KBM-7 (cell line): ENCODE data around the gene ARHGEF4.
"Not testable (repeated sequence)": the region's sequence is repeated elsewhere in the genome, so short reads cannot be mapped to it uniquely, and the experiment has no call there.

Source experiments
- DNase-seq: peaks from one replicate; pipeline ENCODE4 v3.0.0-alpha.2; 2015
- in situ Hi-C: fragments of 300-500 bp; cut with MboI; formaldehyde crosslinking; loops from 2 replicates; pipeline ENCODE4 v1.14.3; 2020; ENCODE audit warnings: low sequenced_read_pairs, low pct_unique_long_range_greater_than_20kb, mixed read lengths

ARHGEF4 gene

DNA sequence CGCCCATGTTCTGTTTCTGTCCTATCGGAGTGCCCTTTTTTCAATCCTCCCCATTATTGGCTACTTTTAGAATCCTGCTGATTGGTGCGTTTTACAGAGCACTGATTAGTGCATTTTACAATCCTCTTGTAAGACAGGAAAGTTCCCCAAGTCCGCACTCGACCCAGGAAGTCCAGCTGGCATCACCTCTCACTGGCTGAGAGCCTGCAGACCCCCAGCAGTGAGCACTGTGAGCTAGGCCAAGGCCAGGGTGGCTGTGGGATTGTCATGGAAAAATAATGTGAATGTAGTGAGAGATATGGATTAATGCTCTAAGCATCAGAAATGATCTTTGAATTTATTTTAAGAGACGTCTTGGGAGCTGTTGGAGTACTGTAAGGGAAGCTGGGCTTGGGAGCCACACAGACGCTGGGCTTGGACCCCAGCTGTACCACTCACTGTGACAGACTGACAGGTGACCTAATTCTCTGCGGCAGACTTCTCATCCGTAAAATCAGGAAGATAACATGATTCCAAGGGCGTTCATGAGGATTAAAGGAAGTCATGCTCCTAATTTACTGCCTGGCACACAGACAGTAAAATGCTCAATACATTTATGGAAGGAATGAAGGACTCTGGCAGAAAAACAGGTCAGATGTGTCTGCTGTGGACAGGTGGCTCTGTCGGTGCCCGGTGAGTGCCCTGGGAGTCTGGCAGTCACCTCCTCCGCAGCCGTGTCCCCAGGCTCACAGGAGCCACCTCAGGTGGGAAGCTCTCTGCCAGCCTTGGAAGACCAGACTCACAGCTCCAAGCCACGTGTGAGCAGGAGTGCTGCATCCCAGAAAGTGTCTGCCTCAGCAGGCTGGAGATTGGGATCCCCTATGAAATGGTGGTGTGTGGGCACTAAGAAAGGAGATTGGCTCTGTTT, 151.1 kb downstream of the ARHGEF4 start:
- in situ Hi-C loops, result no loop called here
- no peak for DNase-seq

DNA sequence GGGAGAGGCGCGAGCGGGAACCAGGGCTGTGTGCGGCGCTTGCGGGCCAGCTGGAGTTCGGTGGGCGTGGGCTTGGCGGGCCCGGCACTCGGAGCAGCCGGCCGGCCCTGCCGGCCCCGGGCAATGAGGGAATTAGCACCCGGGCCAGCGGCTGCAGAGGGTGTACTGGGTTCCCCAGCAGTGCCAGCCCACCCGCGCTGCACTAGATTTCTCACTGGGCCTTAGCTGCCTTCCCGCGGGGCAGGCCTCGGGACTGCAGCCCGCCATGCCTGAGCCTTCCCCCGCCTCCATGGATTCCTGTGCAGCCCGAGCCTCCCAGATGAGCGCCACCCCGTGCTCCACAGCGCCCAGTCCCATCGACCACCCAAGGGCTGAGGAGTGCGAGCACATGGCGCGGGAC, 154.7 kb downstream of the ARHGEF4 start:
- DNase-seq, in situ Hi-C loops: not testable (repeated sequence)

GRCh38 chr2:130992003-130992402, 155.3 kb downstream of the ARHGEF4 start:
- in situ Hi-C loops, DNase-seq: not testable (repeated sequence)

GRCh38 chr2:130996691-130997090, 160.0 kb downstream of the ARHGEF4 start:
- no peak for DNase-seq
- in situ Hi-C loops, result no loop called here

GRCh38 chr2:130997198-130997597, 160.5 kb downstream of the ARHGEF4 start:
- in situ Hi-C loops, result no loop called here

DNA sequence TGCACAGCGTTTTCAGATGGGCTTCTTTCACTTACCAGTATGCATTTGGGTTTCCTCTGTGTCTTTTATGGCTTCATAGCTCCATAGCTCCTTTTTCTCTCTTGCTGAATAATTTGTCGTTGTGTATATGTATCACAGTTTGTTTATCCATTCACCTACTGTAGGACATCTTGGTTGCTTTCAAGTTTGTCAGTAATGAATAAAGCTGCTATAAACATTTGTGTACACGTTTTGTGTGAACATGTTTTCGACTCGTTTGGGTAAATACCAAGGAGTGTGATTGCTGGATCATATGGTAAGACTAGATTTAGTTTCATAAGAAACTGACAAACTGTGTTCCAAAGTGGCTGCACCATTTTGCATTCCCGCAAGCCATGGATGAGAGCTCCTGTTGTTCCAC, 161.8 kb downstream of the ARHGEF4 start:
- DNase-seq, result no peak
- in situ Hi-C loops, result no loop called here

More at GRCh38 chr2:130997198-130997597, 160.5 kb downstream of the ARHGEF4 start:
- DNase-seq, result no peak

DNA sequence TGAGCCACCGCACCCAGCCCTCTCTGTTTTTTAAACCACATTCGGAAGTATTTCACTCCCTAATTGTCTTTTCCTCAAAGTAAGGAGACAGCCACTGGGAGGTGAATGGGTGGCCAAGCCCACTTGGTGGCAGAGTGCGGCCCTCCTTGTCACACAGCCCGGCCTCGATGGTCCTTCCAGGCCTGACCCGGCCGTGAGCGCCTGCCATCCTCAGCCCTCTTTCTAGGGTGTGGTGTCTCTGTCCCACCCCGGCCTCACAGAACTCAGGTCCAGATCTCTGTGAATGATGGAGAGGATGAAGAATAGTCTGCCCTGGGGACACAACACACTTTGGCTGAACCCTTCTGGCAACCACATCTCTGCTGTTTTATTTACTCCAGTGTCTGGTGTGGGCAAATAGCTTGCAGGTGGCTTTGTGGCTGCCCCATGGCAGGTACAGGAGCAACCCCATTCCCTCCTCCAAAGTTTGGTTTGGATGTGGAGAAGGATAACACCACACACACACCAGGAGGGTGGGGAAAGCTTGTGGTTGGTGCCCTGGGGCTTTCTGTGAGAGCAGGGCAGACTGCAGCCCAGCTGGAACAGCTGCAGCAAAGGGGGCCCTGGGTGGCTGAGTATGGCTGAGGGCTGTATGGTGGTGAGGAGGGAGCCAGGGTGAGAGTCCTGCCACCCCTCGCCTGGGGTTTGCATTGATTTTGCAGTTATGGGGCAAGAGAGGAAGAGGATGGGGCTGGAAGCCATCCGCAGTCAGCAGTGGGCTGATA, 167.9 kb downstream of the ARHGEF4 start:
- DNase-seq, result no peak

DNA sequence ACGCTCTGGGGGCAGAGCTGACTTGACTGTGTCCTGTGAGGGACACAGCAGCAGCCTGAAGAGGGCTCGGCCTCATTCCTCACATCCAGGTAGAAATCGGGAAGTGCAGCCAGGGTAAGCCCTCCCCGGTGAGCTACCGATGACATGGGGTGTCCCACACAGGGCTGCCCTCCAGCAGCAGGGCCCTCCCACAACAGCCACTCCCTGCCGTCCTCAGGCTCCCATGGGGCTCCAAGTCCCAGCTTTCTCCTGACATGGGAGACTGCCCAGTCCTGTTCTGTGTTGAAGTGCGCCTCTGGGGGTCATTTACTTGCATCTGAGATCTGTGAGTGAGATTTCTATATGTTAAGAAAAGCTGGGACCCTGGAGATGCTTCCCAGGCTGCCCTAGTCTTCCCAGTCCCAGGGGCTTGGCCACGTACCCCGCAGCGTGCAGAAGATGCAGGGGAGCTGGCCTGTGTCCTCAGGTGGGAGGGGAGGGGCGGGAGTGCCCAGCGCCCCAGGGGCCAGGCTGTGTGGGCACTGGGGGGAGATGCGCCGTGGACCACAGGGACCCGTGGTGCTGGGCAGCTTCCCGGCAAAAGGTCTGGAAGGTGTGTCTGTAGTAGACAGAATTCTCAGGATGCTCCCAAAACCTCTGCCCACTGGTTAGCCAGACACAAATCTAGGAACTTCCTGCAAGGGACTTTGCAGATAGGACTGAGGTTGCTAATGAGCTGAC, 168.7 kb downstream of the ARHGEF4 start:
- in situ Hi-C loops, result no loop called here
- no peak for DNase-seq

More for the DNA sequence above, 167.9 kb downstream of the ARHGEF4 start:
- in situ Hi-C loops, result no loop called here

- in situ Hi-C loops, result no loop called here
- no peak for DNase-seq
Observed at GRCh38 chr2:131006561-131006960, 169.8 kb downstream of the ARHGEF4 start.

DNA sequence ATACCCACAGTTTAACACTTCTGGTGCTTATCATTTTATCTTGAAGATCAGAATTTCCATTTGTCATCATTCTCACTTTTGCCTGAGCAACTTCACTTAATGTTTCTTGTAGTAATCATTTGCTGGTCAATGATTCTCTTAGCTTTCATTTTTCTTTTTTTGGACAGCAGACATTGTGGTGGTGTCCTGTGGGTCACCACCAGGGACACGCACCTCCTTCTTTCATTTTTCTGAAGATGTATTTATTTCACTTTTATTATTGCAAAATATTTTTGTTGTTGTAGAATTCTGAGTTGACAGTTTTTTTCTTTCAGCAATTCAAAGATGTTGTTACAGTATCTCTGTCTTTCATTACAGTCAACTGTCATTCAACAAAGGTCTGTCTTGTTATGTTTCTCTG, 172.3 kb downstream of the ARHGEF4 start:
- in situ Hi-C loops, result no loop called here
- DNase-seq, result no peak

- in situ Hi-C loops, result no loop called here
- no peak for DNase-seq
Observed at GRCh38 chr2:131009713-131010475, 173.2 kb downstream of the ARHGEF4 start.

GRCh38 chr2:131010566-131010965, 173.9 kb downstream of the ARHGEF4 start:
- DNase-seq, result no peak
- in situ Hi-C loops, result no loop called here

GRCh38 chr2:131011486-131011885, 174.8 kb downstream of the ARHGEF4 start:
- DNase-seq, result no peak
- in situ Hi-C loops, result no loop called here

DNA sequence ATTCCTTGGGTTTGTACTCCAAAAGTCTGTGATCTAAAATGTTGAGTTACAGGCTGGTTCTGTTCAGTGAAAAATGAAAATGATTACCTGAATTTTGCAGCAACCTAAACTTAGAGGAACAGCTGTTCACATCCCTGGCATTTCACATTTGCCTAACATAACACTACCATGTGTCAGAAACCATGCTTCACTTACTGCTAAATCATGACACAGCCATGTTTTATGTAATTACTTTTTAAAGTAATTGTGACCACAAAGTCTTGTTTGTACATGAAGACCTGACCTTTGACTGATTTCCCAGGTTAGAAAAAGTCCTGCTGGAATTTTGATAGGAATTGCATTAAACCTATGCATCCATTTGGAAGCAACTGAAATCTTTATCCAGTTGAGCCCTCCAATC, 177.4 kb downstream of the ARHGEF4 start:
- in situ Hi-C loops, result no loop called here
- DNase-seq, result no peak

DNA sequence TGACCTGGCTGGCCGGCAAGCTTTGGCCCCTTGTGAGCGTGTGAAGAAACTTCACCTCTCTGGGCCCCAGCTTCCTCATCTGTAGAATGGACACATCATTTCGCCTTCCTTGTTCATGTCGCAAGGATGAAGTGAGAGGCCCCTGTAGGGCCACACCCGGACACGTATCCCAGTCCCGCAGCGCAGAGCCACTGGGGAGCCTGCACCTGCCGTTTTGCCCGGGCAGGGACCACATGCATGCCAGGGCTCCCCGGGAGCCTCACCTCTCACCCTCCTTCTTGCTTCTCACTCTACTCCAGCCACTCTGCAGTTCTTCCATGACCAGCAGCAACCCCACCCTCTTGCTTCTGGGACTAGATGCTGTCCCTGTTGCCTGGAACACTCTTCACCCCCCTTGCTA, 179.1 kb downstream of the ARHGEF4 start:
- in situ Hi-C loops, result no loop called here
- no peak for DNase-seq

- no peak for DNase-seq
Observed at GRCh38 chr2:131016826-131017741, 180.4 kb downstream of the ARHGEF4 start.

DNA sequence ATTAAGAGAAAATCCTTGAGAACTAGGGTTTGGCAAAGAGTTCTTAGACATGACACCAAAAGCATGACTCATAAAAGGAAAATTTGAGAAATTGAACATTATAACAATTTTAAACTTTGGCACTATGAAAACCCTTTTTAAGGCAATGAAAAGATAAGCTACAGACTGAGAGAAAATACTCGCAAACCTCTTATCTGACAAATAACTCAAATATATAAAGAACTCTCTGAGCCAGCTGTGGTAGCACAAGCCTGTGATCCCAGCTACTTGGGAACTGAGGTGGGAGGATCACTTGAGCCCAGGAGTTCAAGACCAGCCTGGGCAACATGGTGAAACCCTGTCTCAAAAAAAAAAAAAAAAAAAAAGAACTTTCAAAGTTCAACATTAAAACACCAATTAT, 186.0 kb downstream of the ARHGEF4 start:
- in situ Hi-C loops, result no loop called here
- DNase-seq, result no peak

More at GRCh38 chr2:131016826-131017741, 180.4 kb downstream of the ARHGEF4 start:
- in situ Hi-C loops, result no loop called here

DNA sequence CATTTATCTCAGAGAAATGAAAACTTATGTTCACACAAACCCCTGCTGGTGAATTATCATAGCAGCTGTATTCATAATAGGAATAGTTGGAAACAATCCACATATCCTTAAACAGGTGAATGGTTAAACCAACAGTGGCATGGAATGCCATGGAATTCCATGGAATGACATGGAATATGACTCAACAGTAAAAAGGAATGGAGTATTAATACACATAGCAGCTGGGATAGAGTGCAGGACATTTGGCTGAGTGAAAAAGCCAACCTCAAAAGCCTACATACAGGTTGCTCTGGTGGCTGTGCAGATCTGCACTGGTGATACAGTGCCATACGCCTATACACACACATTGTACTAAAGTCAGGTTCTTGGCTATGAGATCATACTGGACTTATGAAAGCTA, 187.0 kb downstream of the ARHGEF4 start:
- no peak for DNase-seq
- in situ Hi-C loops, result no loop called here
